Fibroblast of lung (primary cell): Measurements from ENCODE around the gene FNDC3B. TPM values are rescaled to one million over a fixed set of nuclear protein-coding genes. Genes with fewer than 3 reads are reported as not detected.

Source experiments
- DNase-seq, 2 donors: peaks; one replicate each; pipeline versions ENCODE4 v3.0.0 to v3.0.0-alpha.2; 2010; ENCODE audit warnings: low read depth in 2 of 2
- H2AFZ ChIP-seq: 2 replicates; pipeline ENCODE4 v1.5.1; 2012; ENCODE audit warnings: low read length, control low read depth, inconsistent platforms
- H3K27ac ChIP-seq: 2 replicates; pipeline ENCODE4 v1.5.1; 2011; ENCODE audit warnings: low read length, control low read depth; ENCODE audit not compliant: insufficient read depth
- H3K27me3 ChIP-seq: 2 replicates; pipeline ENCODE4 v1.5.1; 2011; ENCODE audit warnings: mild to moderate bottlenecking, low read length; ENCODE audit not compliant: control insufficient read depth, insufficient read depth
- H3K36me3 ChIP-seq: 2 replicates; pipeline ENCODE4 v1.5.1; 2011; ENCODE audit warnings: low read length; ENCODE audit not compliant: control insufficient read depth, insufficient read depth
- H3K4me1 ChIP-seq: 2 replicates; pipeline ENCODE4 v1.5.1; 2011; ENCODE audit warnings: low read length; ENCODE audit not compliant: control insufficient read depth, insufficient read depth; ENCODE audit errors: extremely low read depth
- H3K4me2 ChIP-seq: 2 replicates; pipeline ENCODE4 v1.5.1; 2011; ENCODE audit warnings: low read length, control low read depth; ENCODE audit not compliant: insufficient read depth; ENCODE audit errors: extremely low read depth
- H3K4me3 ChIP-seq, 4 experiments: fragments of 200-600 bp in 1 of 4; sonication (generic) in 1 of 4; replicated peaks in 1 of 4; 2 replicates each; pipeline ENCODE4 v1.5.1; 2011 to 2016; ENCODE audit warnings: low read length in 4 of 4, low read depth in 3 of 4, mild to moderate bottlenecking in 3 of 4, control low read depth in 2 of 4, inconsistent platforms in 1 of 4, mixed read lengths in 1 of 4; ENCODE audit not compliant: insufficient read depth in 1 of 4; ENCODE audit errors: control extremely low read depth in 1 of 4
- H3K79me2 ChIP-seq: 2 replicates; pipeline ENCODE4 v1.5.1; 2012; ENCODE audit warnings: mild to moderate bottlenecking, low read length, inconsistent platforms; ENCODE audit not compliant: control insufficient read depth, insufficient read depth
- H3K9ac ChIP-seq: 2 replicates; pipeline ENCODE4 v1.5.1; 2011; ENCODE audit warnings: mild to moderate bottlenecking, low read length, control low read depth; ENCODE audit not compliant: insufficient read depth
- H3K9me3 ChIP-seq: 2 replicates; pipeline ENCODE4 v1.5.1; 2012; ENCODE audit warnings: low read depth, low read length; ENCODE audit not compliant: control insufficient read depth, insufficient read depth
- H4K20me1 ChIP-seq: 2 replicates; pipeline ENCODE4 v1.5.1; 2011; ENCODE audit warnings: low read length; ENCODE audit not compliant: control insufficient read depth, insufficient read depth; ENCODE audit errors: extremely low read depth
- EZH2 ChIP-seq: IDR thresholded peaks from 2 replicates; pipeline ENCODE4 v1.5.1; 2012; ENCODE audit warnings: low read length, control low read depth, mild to moderate bottlenecking; ENCODE audit errors: missing control alignments
- polyA plus RNA-seq, 2 donors: library from polyadenylated mRNA; depleted of rRNA in 1 of 2; stranded (reverse) in 1 of 2; unstranded in 1 of 2; fragments of >200 nt; gene quantifications; 2 replicates each; pipeline ENCODE4 v1.2.1, GENCODE V29; 2011 to 2012; ENCODE audit warnings: missing spikeins in 1 of 2
- total RNA-seq: library from RNA; depleted of rRNA; stranded (reverse); fragments of >200 nt; gene quantifications from 2 replicates; pipeline ENCODE4 v1.2.1, GENCODE V29; 2014
- TF ChIP-seq, protein P1 (sequence below), 2 donors: IDR thresholded peaks in 1 of 2; conservative IDR thresholded peaks in 1 of 2; 1 replicate in 1 of 2; 2 replicates in 1 of 2; pipeline ENCODE4 v1.5.1; 2011 to 2012; ENCODE audit warnings: low read length in 2 of 2, control low read depth in 1 of 2, inconsistent platforms in 1 of 2, low read depth in 1 of 2, mild to moderate bottlenecking in 1 of 2

FNDC3B gene
- total and polyA plus RNA-seq, 2 donors (not counting 1 experiment from before 2014, with no cell fraction given): 26.1 to 76.8 TPM

DNA sequence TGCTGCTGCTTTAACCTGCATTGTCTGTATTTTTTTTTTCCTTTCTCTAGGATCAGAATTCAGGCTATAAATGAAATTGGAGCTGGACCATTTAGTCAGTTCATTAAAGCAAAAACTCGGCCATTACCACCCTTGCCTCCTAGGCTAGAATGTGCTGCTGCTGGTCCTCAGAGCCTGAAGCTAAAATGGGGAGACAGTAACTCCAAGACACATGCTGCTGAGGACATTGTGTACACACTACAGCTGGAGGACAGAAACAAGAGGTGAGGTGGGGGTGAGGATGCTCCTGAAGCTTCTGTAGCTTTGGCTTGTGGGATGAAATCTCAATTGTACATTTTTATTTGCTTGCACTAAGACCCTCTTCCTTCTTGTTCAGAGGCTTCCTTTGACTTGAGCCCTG is 323.2 kb downstream of the FNDC3B start:
- Histone ChIP-seq H3K4me3 (no peak overlapping the region), H3K4me1 (no peaks in the 10 kb centered on the region), H3K27ac (no peak overlapping the region), H3K36me3 (peaks cover 5% of the 10 kb centered on the region), H3K9ac (no peak overlapping the region), H2AFZ (no peak overlapping the region), H3K4me2 (no peak overlapping the region), H3K79me2 (no peaks in the 10 kb centered on the region), H3K27me3 (no peaks in the 10 kb centered on the region), H3K9me3 (no peaks in the 10 kb centered on the region), H4K20me1 (no peaks in the 10 kb centered on the region)
- DNase-seq: no peak
- TF ChIP-seq EZH2: no peak
- TF ChIP-seq, protein P1, sequence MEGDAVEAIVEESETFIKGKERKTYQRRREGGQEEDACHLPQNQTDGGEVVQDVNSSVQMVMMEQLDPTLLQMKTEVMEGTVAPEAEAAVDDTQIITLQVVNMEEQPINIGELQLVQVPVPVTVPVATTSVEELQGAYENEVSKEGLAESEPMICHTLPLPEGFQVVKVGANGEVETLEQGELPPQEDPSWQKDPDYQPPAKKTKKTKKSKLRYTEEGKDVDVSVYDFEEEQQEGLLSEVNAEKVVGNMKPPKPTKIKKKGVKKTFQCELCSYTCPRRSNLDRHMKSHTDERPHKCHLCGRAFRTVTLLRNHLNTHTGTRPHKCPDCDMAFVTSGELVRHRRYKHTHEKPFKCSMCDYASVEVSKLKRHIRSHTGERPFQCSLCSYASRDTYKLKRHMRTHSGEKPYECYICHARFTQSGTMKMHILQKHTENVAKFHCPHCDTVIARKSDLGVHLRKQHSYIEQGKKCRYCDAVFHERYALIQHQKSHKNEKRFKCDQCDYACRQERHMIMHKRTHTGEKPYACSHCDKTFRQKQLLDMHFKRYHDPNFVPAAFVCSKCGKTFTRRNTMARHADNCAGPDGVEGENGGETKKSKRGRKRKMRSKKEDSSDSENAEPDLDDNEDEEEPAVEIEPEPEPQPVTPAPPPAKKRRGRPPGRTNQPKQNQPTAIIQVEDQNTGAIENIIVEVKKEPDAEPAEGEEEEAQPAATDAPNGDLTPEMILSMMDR (conservative IDR thresholded peaks at IDR 0.05 in 1 of 2, IDR thresholded peaks at IDR 0.05 in 1 of 2; ENCODE audit: low read depth in 1 of 2, low read length in 2 of 2): no peak

DNA sequence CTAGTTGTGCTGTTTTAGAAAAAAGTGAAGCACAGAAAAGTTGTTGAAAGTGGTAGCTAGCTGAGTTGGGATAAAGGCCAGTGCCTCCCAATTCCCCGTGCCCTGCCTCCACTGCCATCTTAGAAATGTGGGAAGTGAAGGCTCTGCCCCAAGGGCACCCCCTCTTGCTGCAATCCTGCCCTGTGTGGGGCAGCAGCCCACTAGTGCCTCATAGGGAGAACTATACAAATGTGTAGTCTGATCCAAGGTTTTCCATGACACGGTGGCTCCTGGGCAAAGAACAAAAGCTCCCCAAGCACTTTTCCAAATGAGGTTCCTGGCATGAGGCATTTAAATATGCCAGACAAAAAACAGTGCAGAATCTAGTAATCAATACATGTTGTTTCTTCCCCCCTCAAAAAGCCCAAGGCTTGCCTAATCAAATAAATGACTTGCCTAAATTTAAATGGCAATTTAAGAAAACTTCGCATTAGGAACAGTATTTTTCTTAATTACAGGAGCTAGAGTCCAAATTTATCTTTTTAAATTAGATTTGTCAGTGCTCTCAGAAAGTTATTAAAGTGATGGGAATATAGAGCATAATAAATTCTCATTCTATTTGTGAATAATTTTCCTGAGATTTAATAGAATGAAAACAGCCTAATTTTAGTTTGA is 325.1 kb downstream of the FNDC3B start:
- DNase-seq: no peak
- Histone ChIP-seq H3K36me3 (peaks cover 6% of the 10 kb centered on the region), H3K4me3 (no peak overlapping the region), H2AFZ (no peak overlapping the region), H3K9ac (no peak overlapping the region), H4K20me1 (no peaks in the 10 kb centered on the region), H3K27me3 (no peaks in the 10 kb centered on the region), H3K4me2 (no peak overlapping the region), H3K9me3 (no peaks in the 10 kb centered on the region), H3K79me2 (no peaks in the 10 kb centered on the region), H3K27ac (no peak overlapping the region), H3K4me1 (no peaks in the 10 kb centered on the region)
- TF ChIP-seq, protein P1 (conservative IDR thresholded peaks at IDR 0.05 in 1 of 2, IDR thresholded peaks at IDR 0.05 in 1 of 2; ENCODE audit: low read depth in 1 of 2, low read length in 2 of 2): no peak
- TF ChIP-seq EZH2: no peak

DNA sequence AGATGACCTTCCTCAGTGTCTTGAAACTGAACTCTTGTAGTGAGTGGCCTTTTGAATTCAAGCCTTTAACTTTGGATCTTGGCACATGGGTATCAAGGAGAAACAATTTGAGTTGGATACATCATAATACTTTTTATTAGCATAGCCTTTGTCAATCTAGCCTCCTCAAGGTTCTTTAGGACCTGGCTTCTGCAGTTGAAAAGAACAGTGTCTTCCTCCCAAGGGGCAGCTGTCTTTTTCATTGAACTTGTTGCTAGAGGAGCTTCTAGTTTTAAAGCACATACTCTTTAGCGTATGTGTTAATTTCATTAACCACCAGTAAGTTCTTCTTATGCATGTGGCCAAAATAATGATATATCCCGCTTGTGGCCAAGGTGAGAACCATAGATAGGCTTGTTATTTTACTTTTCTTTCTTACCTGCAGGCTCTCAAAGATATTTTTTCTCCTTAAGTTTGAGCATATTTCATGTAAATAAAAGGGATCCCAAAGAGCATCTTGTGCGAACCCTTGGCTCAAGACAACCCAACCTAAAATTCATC is 325.7 kb downstream of the FNDC3B start:
- DNase-seq: no peak
- TF ChIP-seq EZH2: no peak
- TF ChIP-seq, protein P1 (conservative IDR thresholded peaks at IDR 0.05 in 1 of 2, IDR thresholded peaks at IDR 0.05 in 1 of 2; ENCODE audit: low read depth in 1 of 2, low read length in 2 of 2): no peak
- Histone ChIP-seq H3K27ac (no peak overlapping the region), H4K20me1 (no peaks in the 10 kb centered on the region), H3K27me3 (no peaks in the 10 kb centered on the region), H3K4me3 (no peak overlapping the region), H2AFZ (no peak overlapping the region), H3K9me3 (no peaks in the 10 kb centered on the region), H3K79me2 (no peaks in the 10 kb centered on the region), H3K4me1 (no peaks in the 10 kb centered on the region), H3K9ac (no peak overlapping the region), H3K4me2 (no peak overlapping the region), H3K36me3 (peaks cover 7% of the 10 kb centered on the region)
